AG09319 (cell line): ENCODE data around the gene PCK1.
A peak's percentile ranks its signal among the peaks of the same experiment; 100 is the strongest.
"Not testable (repeated sequence)": the region's sequence is repeated elsewhere in the genome, so short reads cannot be mapped to it uniquely, and the experiment has no call there.

Experiments used
- DNase-seq: peaks from one replicate; pipeline ENCODE4 v3.0.0-alpha.2; 2010; ENCODE audit warnings: low read depth; ENCODE audit errors: extremely low read depth
- TF ChIP-seq, protein P1 (sequence below): IDR thresholded peaks from 2 replicates; pipeline ENCODE4 v1.5.1; 2011; ENCODE audit warnings: low read depth, mild to moderate bottlenecking, inconsistent platforms, low read length, moderate library complexity

The PCK1 gene

DNA sequence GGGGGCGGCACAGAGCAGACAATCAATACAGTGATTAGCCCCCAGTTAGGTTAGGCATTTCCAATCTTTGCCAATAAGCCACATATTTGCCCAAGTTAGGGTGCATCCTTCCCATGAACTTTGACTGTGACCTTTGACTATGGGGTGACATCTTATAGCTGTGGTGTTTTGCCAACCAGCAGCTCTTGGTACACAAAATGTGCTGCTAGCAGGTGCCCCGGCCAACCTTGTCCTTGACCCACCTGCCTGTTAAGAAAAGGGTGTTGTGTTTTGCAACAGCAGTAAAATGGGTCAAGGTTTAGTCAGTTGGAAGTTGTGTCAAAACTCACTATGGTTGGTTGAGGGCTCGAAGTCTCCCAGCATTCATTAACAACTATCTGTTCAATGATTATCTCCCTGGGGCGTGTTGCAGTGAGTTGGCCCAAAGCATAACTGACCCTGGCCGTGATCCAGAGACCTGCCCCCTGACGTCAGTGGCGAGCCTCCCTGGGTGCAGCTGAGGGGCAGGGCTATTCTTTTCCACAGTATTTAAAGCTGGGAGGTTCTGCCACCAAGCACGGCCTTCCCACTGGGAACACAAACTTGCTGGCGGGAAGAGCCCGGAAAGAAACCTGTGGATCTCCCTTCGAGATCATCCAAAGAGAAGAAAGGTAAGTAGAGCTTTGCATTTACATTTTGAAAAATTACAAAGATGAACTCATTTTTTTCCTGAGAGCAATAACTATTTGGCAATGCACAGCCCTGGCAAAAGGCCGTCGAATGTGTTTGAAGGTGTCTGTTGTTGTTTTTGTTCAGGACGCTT, at the start of gene PCK1:
PCK1 (plus strand) TSS at position 557 of the 802 bp plus-strand sequence. CDS start 302 bp downstream, outside the sequence.
- TF ChIP-seq, protein P1, sequence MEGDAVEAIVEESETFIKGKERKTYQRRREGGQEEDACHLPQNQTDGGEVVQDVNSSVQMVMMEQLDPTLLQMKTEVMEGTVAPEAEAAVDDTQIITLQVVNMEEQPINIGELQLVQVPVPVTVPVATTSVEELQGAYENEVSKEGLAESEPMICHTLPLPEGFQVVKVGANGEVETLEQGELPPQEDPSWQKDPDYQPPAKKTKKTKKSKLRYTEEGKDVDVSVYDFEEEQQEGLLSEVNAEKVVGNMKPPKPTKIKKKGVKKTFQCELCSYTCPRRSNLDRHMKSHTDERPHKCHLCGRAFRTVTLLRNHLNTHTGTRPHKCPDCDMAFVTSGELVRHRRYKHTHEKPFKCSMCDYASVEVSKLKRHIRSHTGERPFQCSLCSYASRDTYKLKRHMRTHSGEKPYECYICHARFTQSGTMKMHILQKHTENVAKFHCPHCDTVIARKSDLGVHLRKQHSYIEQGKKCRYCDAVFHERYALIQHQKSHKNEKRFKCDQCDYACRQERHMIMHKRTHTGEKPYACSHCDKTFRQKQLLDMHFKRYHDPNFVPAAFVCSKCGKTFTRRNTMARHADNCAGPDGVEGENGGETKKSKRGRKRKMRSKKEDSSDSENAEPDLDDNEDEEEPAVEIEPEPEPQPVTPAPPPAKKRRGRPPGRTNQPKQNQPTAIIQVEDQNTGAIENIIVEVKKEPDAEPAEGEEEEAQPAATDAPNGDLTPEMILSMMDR, result no peak
- DNase-seq, result no peak

DNA sequence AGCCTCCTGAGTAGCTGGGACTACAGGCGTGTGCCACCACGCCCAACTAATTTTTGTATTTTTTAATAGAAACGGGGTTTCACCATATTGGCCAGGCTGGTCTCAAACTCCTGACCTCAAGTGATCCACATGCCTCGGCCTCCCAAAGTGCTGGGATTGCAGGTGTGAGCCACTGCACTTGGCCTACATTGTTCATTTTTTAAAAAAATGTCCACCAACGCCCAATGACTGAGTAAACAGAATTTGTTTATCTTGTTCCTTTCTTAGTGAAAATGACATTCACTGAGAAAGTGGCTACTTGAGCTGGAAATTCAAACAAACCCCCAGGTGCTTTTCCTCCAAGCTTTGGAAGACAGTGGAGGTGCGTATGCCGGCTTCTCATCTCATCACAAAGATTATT, 49.2 kb upstream of the PCK1 start:
- DNase-seq, result not testable (repeated sequence)

DNA sequence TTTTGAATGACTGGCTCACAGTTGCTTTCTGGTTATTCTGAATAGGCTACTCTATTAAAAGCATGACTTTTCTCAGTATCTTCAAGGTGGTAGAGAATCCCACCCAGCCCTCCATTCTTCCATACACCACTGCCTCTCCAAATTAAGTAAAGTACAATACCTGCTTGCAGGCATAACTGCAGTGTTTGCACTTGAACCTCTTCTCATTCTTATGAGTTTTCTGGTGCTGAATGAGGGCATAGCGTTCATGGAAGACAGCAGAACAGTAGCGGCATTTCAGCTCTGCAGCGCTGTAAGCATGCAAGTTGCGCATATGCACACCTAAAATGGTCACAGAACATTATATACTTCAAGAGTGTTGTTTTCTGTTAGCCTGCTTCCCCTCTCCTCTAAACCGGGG, 48.5 kb upstream of the PCK1 start:
- no peak for DNase-seq
- TF ChIP-seq, protein P1, result no peak

GRCh38 chr20:57513199-57513598, 47.7 kb upstream of the PCK1 start:
- DNase-seq, result no peak

GRCh38 chr20:57514273-57514751, 46.6 kb upstream of the PCK1 start:
- TF ChIP-seq, protein P1, result peak; percentile 76
- peak; percentile 32 for DNase-seq

More at GRCh38 chr20:57513199-57513598, 47.7 kb upstream of the PCK1 start:
- TF ChIP-seq, protein P1, result no peak

DNA sequence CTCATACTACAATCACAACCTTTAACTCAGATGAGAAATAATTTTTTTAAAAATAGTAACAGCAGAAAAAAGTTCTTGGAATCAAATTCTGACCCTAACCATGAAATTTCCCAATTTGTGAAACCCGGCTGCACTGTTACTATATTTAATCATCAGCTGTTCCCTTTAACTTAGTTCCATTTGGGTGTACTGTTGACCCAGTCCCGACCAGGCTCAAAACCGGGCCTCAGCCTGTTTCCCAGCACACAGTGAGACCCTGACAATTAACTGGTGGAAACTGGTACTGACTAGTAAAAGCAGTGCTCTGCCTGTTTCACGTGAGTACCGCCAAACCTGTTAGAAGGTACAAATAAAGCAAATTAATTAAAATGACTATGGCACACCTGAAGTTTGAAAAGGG, 43.0 kb upstream of the PCK1 start:
- DNase-seq, result no peak
- TF ChIP-seq, protein P1, result no peak

DNA sequence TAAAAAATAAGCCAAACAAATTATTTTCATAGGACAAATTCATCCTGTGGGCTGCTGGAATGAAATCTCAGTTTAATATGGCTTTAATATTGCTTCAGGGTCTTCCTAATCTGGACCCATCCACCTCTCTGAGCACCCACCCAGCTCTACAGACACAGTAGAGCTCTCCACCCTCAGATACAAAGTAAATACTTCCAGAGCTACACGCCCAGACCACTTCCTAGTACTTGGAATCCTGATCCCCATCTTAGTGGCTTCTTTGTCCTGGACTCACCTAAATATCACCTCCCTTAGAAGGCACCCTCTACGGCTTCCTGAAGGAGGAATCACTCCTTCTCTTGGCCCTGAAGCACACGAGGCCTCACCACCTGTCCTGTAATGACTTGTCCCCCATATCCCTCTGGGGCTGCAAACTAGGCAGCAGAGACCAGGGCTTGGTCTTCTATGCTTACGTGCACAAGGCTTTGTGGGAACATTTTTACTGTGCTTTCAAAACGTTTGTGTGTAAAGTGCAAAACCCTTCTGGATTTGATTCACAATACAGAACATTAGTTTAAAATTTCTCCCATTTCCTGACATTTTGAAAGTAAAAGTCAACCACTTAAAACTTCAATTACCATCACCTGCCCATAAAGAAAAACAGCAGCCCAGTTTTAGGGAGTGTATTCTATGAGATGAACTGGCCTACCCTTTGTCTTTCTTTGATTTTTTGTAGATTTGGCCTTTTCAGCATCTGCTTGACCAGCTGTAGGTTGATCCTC, 38.4 kb upstream of the PCK1 start:
- TF ChIP-seq, protein P1, result no peak
- no peak for DNase-seq
